ENCODE results near the gene AJUBA.

DNA sequence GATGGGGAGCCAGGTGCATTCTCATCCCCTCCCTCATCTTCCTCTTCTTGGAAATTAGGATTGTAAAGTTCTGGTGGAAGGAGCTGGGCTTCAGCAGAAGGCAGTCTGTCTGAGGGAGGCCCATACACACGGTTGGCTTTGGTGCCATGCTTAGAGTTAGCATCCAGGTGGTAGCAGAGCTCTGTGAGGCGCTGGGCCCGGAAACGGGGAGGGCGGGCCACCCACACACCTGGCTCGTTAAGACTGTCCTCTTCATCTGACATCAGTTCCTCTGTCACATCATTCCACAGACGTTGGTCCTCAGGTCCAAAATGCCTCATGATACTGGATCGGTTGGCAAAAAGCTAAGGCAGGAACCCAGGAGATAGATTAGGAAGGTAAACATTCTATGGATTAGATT lies 4.9 kb upstream of the AJUBA start:
- TF ChIP-seq, protein P1, sequence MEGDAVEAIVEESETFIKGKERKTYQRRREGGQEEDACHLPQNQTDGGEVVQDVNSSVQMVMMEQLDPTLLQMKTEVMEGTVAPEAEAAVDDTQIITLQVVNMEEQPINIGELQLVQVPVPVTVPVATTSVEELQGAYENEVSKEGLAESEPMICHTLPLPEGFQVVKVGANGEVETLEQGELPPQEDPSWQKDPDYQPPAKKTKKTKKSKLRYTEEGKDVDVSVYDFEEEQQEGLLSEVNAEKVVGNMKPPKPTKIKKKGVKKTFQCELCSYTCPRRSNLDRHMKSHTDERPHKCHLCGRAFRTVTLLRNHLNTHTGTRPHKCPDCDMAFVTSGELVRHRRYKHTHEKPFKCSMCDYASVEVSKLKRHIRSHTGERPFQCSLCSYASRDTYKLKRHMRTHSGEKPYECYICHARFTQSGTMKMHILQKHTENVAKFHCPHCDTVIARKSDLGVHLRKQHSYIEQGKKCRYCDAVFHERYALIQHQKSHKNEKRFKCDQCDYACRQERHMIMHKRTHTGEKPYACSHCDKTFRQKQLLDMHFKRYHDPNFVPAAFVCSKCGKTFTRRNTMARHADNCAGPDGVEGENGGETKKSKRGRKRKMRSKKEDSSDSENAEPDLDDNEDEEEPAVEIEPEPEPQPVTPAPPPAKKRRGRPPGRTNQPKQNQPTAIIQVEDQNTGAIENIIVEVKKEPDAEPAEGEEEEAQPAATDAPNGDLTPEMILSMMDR (IDR thresholded peaks at IDR 0.05): no peak
- TF ChIP-seq ZNF121 (CRISPR knock-in tag; IDR thresholded peaks at IDR 0.05) (no peak), ELF4 (CRISPR knock-in tag; IDR thresholded peaks at IDR 0.05; ENCODE audit: low read depth) (no peak), NFYB (CRISPR knock-in tag; conservative IDR thresholded peaks at IDR 0.05; ENCODE audit: low read depth) (no peak), TP53 (CRISPR knock-in tag; IDR thresholded peaks at IDR 0.05) (no peak), SP1 (CRISPR knock-in tag; conservative IDR thresholded peaks at IDR 0.05) (no peak), SMAD4 (CRISPR knock-in tag; IDR thresholded peaks at IDR 0.05) (no peak), ZNF317 (CRISPR knock-in tag; IDR thresholded peaks at IDR 0.05; ENCODE audit: borderline replicate concordance, low read depth) (no peak)
- TF ChIP-seq, protein P2, sequence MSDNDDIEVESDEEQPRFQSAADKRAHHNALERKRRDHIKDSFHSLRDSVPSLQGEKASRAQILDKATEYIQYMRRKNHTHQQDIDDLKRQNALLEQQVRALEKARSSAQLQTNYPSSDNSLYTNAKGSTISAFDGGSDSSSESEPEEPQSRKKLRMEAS (CRISPR knock-in tag; IDR thresholded peaks at IDR 0.05): no peak
- TF ChIP-seq, protein P3, sequence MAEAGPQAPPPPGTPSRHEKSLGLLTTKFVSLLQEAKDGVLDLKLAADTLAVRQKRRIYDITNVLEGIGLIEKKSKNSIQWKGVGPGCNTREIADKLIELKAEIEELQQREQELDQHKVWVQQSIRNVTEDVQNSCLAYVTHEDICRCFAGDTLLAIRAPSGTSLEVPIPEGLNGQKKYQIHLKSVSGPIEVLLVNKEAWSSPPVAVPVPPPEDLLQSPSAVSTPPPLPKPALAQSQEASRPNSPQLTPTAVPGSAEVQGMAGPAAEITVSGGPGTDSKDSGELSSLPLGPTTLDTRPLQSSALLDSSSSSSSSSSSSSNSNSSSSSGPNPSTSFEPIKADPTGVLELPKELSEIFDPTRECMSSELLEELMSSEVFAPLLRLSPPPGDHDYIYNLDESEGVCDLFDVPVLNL (CRISPR knock-in tag; IDR thresholded peaks at IDR 0.05; ENCODE audit: borderline replicate concordance, low read depth): no peak

All from WTC11 (cell line).